Neural progenitor cell (in vitro differentiated cells): ENCODE results near the gene TP53BP1. TPM values are rescaled to one million over a fixed set of nuclear protein-coding genes. Genes with fewer than 3 reads are reported as not detected.

Experiments
- DNase-seq: peaks from one replicate; pipeline ENCODE4 v3.0.0-alpha.2; 2016; ENCODE audit warnings: low spot score
- H2AFZ ChIP-seq: fragments of 200-600 bp; sonication (generic); replicated peaks from 2 replicates; pipeline ENCODE4 v1.6.1; 2016; ENCODE audit warnings: antibody characterized with exemption
- H3F3A ChIP-seq: fragments of 200-600 bp; sonication (generic); 2 replicates; pipeline ENCODE4 v1.6.1; 2016; ENCODE audit warnings: antibody characterized with exemption, low read depth
- H3K27ac ChIP-seq: fragments of 200-600 bp; sonication (generic); 2 replicates; pipeline ENCODE4 v1.5.1; 2016; ENCODE audit warnings: mild to moderate bottlenecking
- H3K27me3 ChIP-seq: fragments of 200-600 bp; sonication (generic); 2 replicates; pipeline ENCODE4 v1.6.1; 2016; ENCODE audit warnings: mild to moderate bottlenecking, moderate library complexity
- H3K36me3 ChIP-seq: fragments of 200-600 bp; sonication (generic); 2 replicates; pipeline ENCODE4 v1.5.1; 2016
- H3K4me1 ChIP-seq: fragments of 200-600 bp; sonication (generic); 2 replicates; pipeline ENCODE4 v1.6.1; 2016; ENCODE audit warnings: mixed run types
- H3K4me2 ChIP-seq: fragments of 200-600 bp; sonication (generic); 2 replicates; pipeline ENCODE4 v1.6.1; 2016
- H3K4me3 ChIP-seq: fragments of 200-600 bp; sonication (generic); 2 replicates; pipeline ENCODE4 v1.5.1; 2016
- H3K79me2 ChIP-seq: fragments of 200-600 bp; sonication (generic); 2 replicates; pipeline ENCODE4 v1.6.1; 2016; ENCODE audit warnings: low read depth
- H3K9ac ChIP-seq: fragments of 200-600 bp; sonication (generic); 2 replicates; pipeline ENCODE4 v1.6.1; 2016
- H3K9me3 ChIP-seq: fragments of 200-600 bp; sonication (generic); 2 replicates; pipeline ENCODE4 v1.5.1; 2016; ENCODE audit warnings: low read depth
- H4K20me1 ChIP-seq: fragments of 200-600 bp; sonication (generic); 2 replicates; pipeline ENCODE4 v1.6.1; 2016; ENCODE audit warnings: low read depth
- H3K27ac Mint-ChIP-seq: 3 replicates; pipeline ENCODE4 v1.8.0; 2021; ENCODE audit warnings: mixed read lengths
- H3K27me3 Mint-ChIP-seq: 2 replicates; pipeline ENCODE4 v1.8.0; 2022; ENCODE audit warnings: low read depth, mild to moderate bottlenecking, inconsistent platforms, moderate library complexity, mixed read lengths; ENCODE audit not compliant: insufficient read depth
- H3K36me3 Mint-ChIP-seq: 3 replicates; pipeline ENCODE4 v1.8.0; 2021; ENCODE audit warnings: mixed read lengths
- H3K4me1 Mint-ChIP-seq: 3 replicates; pipeline ENCODE4 v1.8.0; 2021; ENCODE audit warnings: mixed read lengths
- H3K4me3 Mint-ChIP-seq: 3 replicates; pipeline ENCODE4 v1.8.0; 2021; ENCODE audit warnings: mild to moderate bottlenecking, moderate library complexity, mixed read lengths
- H3K9me3 Mint-ChIP-seq: 3 replicates; pipeline ENCODE4 v1.8.0; 2020; ENCODE audit warnings: mixed read lengths
- CTCF ChIP-seq: fragments of 200-600 bp; sonication (generic); IDR thresholded peaks from 2 replicates; pipeline ENCODE4 v1.5.1; 2017; ENCODE audit warnings: antibody characterized with exemption, mild to moderate bottlenecking
- EZH2 ChIP-seq: fragments of 200-600 bp; sonication (generic); IDR thresholded peaks from 2 replicates; pipeline ENCODE4 v1.6.1; 2017; ENCODE audit warnings: antibody characterized with exemption, mild to moderate bottlenecking, moderate library complexity
- EZH2phosphoT487 ChIP-seq: fragments of 200-600 bp; sonication (generic); IDR thresholded peaks from 2 replicates; pipeline ENCODE4 v1.6.1; 2017; ENCODE audit warnings: antibody characterized with exemption
- total RNA-seq: library from RNA; depleted of rRNA; stranded (reverse); fragments of >200 nt; gene quantifications from 2 replicates; pipeline ENCODE4 v1.2.3, GENCODE V29; 2015; ENCODE audit warnings: low replicate concordance

TP53BP1 gene
- total RNA-seq, 1 donor from 2014 or later, result 66.5 TPM

- Mint-ChIP-seq H3K27ac (no peak overlapping the region), H3K4me3 (no peak overlapping the region), H3K9me3 (no peaks in the 10 kb centered on the region), H3K36me3 (no peaks in the 10 kb centered on the region), H3K27me3 (peaks cover 2% of the 10 kb centered on the region), H3K4me1 (peaks cover 6% of the 10 kb centered on the region)
- no peak for TF ChIP-seq EZH2
- TF ChIP-seq CTCF, result no peak
- TF ChIP-seq EZH2phosphoT487, result no peak
- DNase-seq, result no peak
- H3K4me3 ChIP-seq, result no peak overlapping the region
- no peak overlapping the region for H3K27ac ChIP-seq
- H3F3A ChIP-seq, result no peaks in the 10 kb centered on the region
- H3K9ac ChIP-seq, result no peak overlapping the region
- H2AFZ ChIP-seq, result no peak overlapping the region
- H3K36me3 ChIP-seq, result no peaks in the 10 kb centered on the region
- H3K9me3 ChIP-seq, result no peaks in the 10 kb centered on the region
- H3K79me2 ChIP-seq, result no peaks in the 10 kb centered on the region
- H3K4me1 ChIP-seq, result no peaks in the 10 kb centered on the region
- no peaks in the 10 kb centered on the region for H3K27me3 ChIP-seq
- no peak overlapping the region for H3K4me2 ChIP-seq
- H4K20me1 ChIP-seq, result no peaks in the 10 kb centered on the region
These were observed 6.0 kb upstream of the TP53BP1 start for GRCh38 chr15:43498990-43499389.

GRCh38 chr15:43493703-43494472 lies 932 bp upstream of the TP53BP1 start:
- Histone ChIP-seq H3F3A (peaks cover 18% of the 10 kb centered on the region), H2AFZ (peak overlapping the region; percentile 81), H3K4me1 (peaks cover 6% of the 10 kb centered on the region), H3K9ac (no peak overlapping the region), H3K27ac (no peak overlapping the region), H3K9me3 (no peaks in the 10 kb centered on the region), H3K4me3 (peak overlapping the region; percentile 85), H3K36me3 (no peaks in the 10 kb centered on the region), H3K27me3 (no peaks in the 10 kb centered on the region), H3K4me2 (peak overlapping the region; percentile 78), H4K20me1 (no peaks in the 10 kb centered on the region), H3K79me2 (peaks cover 36% of the 10 kb centered on the region)
- no peak for DNase-seq
- TF ChIP-seq CTCF, result no peak
- no peak for TF ChIP-seq EZH2
- no peak for TF ChIP-seq EZH2phosphoT487
- Mint-ChIP-seq H3K27ac (peak overlapping the region; percentile 98), H3K27me3 (peaks cover 6% of the 10 kb centered on the region), H3K4me3 (peak overlapping the region; percentile 98), H3K36me3 (peaks cover 19% of the 10 kb centered on the region), H3K9me3 (no peaks in the 10 kb centered on the region), H3K4me1 (peaks cover 33% of the 10 kb centered on the region)

GRCh38 chr15:43492266-43492665 lies 690 bp downstream of the TP53BP1 start:
- Histone ChIP-seq H3K79me2 (peaks cover 46% of the 10 kb centered on the region), H3K27ac (peak overlapping the region; percentile 78), H3K9ac (peak overlapping the region; percentile 36), H3K4me3 (peak overlapping the region; percentile 85), H3K4me2 (peak overlapping the region; percentile 78), H2AFZ (peak overlapping the region; percentile 94), H3K27me3 (no peaks in the 10 kb centered on the region), H4K20me1 (no peaks in the 10 kb centered on the region), H3K9me3 (no peaks in the 10 kb centered on the region), H3K36me3 (no peaks in the 10 kb centered on the region), H3K4me1 (peaks cover 6% of the 10 kb centered on the region), H3F3A (peaks cover 18% of the 10 kb centered on the region)
- H3K9me3 Mint-ChIP-seq, result no peaks in the 10 kb centered on the region
- peaks cover 6% of the 10 kb centered on the region for H3K27me3 Mint-ChIP-seq
- H3K36me3 Mint-ChIP-seq, result peaks cover 24% of the 10 kb centered on the region
- H3K27ac Mint-ChIP-seq, result peak overlapping the region; percentile 98
- H3K4me1 Mint-ChIP-seq, result peaks cover 33% of the 10 kb centered on the region
- TF ChIP-seq EZH2phosphoT487, result no peak
- peak overlapping the region; percentile 98 for H3K4me3 Mint-ChIP-seq
- DNase-seq, result peak; percentile 16

GRCh38 chr15:43489191-43489590 lies 3.8 kb downstream of the TP53BP1 start:
- H3K9me3 ChIP-seq, result no peaks in the 10 kb centered on the region
- Mint-ChIP-seq H3K9me3 (no peaks in the 10 kb centered on the region), H3K36me3 (peaks cover 34% of the 10 kb centered on the region), H3K4me1 (peaks cover 30% of the 10 kb centered on the region), H3K27me3 (peaks cover 6% of the 10 kb centered on the region), H3K4me3 (no peak overlapping the region), H3K27ac (no peak overlapping the region)
- H3K79me2 ChIP-seq, result peaks cover 60% of the 10 kb centered on the region
- H3K27ac ChIP-seq, result no peak overlapping the region
- H3K4me1 ChIP-seq, result peaks cover 6% of the 10 kb centered on the region
- no peaks in the 10 kb centered on the region for H4K20me1 ChIP-seq
- H3K27me3 ChIP-seq, result no peaks in the 10 kb centered on the region
- no peak overlapping the region for H2AFZ ChIP-seq
- H3K4me3 ChIP-seq, result no peak overlapping the region
- H3K9ac ChIP-seq, result no peak overlapping the region
- DNase-seq, result no peak
- H3K36me3 ChIP-seq, result no peaks in the 10 kb centered on the region
- no peak overlapping the region for H3K4me2 ChIP-seq
- TF ChIP-seq CTCF (no peak), EZH2 (no peak), EZH2phosphoT487 (no peak)
- peaks cover 18% of the 10 kb centered on the region for H3F3A ChIP-seq
